ENCODE measurements around the gene NOL6.

The NOL6 gene

DNA sequence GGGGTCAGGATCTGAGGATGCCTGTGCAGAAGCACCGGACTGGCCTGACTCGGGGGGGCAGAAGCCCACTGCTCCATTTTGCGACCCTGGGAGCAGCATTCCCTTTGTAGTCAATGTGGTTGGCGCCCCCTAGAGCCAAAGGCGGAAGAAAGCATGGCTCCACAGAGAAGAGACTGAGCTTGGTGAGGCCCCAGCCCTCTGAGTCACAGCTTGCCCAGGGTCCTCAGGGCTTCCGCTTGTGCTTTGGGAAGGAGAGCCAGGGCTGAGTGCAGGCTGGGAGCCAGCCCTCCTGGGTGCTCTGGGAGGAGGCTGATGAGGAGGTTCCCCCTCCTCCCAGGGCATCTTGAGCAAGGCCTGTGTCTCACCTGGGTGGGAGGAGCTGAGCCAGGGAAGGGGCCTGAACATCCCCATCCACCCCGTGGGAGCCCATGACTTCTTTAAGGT, 20.9 kb downstream of the NOL6 start:
- peak; percentile 58 for DNase-seq

- no peak for DNase-seq
Observed at GRCh38 chr9:33450621-33451146, 23.0 kb downstream of the NOL6 start.

GRCh38 chr9:33449715-33450114, 24.0 kb downstream of the NOL6 start:
- DNase-seq = no peak

DNA sequence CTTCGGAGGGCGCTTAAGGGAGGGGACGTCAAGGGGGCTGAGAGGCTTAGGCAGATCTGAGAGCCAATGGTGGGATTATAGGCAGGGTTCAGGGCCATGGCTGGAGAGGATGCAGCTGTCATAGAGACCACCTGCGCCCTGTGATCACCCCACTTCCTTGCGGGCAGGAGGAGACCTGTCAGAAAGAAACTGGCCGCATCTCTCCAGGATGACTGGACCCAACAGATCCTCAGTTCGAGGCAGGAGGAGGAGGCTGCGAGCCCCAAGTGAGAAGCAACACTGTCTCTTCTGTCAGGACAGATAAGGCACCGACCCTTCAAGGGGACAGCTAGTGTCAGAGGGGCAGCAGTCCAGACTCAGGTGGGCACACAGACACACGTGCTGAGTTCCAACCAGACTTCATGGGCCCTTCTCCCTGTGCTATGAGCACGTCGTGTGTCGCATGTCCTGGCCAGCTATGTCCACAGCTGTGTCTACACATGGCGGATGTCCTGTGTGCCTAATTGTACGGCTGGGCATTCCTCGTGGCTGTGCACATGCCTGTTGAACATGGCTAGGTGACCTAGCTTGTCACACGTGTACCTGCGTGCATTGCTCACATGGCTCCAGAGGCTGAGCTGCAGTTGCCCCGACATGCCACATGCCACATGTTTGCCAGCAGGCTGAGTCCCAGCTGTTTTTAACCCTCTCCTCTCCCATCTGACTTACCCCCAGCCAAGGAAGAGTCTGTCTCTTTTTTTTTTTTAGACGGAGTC, 25.7 kb downstream of the NOL6 start:
- no peak for DNase-seq

GRCh38 chr9:33446946-33447798, 26.6 kb downstream of the NOL6 start, which contains the start of gene AQP3:
TSS of gene AQP3 (minus strand) at chr9:33447593. CDS start at chr9:33447530, 63 bp downstream.
- peak; percentile 67 for DNase-seq

DNA sequence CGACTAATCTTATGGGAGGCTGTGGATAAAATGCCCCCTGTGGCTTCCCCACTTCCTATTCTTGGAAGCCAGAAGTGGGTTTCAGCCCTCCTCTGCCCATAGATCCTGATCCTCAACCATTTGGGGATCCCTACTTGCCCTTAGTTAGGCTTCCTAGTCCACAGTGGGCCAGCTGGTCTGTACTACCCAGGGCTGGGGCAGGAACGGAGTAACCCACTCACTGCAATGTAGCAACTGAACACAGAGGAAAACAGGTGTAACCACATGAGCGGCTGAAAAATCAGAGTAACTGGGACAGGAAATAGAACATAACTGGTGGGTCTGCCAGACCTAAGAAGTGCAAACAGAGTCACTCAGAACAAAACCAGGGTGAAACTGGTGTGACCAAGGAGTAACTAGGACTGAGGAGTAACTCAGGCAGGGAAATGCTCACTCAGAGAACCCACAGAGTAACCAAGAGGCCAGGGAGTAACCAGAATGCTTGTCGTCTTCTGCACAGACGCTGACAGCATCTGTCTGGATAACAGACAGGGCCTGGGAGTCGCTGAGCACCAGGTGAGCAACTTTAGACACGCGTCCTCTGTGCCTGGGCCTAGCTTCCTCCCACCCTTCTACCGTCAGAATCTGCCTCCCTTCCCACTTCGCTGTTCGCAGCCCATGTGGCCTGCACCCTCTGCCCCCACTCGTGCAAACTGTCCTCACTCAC, 27.3 kb downstream of the NOL6 start:
- peak; percentile 37 for DNase-seq

GRCh38 chr9:33445389-33446239, 28.1 kb downstream of the NOL6 start:
- DNase-seq = no peak

DNA sequence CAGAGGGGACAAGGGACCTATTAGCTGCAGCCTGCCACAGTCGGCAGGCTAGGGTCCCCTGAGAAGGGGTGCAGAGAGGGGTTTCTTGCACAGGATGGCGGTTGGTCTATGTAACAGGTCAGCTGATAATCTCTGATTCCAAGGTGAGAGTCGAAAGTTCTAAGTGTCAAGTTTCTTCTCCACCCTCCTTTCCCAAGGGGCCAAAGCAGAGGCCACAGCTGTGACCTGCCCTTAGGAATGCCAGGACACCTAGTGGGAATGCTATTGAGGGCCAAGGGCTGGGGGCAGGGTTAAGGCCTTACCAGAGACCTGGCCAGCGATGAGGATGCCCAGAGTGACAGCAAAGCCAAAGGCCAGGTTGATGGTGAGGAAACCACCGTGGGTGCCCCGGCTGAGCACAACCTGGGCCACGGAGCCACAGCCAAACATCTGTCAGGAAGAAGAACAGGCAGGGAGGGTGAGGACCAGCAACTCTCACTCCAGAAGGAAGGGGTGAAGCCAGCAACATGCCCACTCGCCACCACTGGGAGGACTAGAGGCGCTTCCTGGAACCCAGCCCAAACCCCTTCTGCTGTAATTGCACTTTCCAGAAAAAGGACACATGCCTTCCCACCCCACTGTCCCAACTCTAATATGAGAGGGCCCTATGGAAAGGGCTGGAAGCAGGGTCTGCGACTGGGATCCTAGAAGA, 30.1 kb downstream of the NOL6 start:
- no peak for DNase-seq

DNA sequence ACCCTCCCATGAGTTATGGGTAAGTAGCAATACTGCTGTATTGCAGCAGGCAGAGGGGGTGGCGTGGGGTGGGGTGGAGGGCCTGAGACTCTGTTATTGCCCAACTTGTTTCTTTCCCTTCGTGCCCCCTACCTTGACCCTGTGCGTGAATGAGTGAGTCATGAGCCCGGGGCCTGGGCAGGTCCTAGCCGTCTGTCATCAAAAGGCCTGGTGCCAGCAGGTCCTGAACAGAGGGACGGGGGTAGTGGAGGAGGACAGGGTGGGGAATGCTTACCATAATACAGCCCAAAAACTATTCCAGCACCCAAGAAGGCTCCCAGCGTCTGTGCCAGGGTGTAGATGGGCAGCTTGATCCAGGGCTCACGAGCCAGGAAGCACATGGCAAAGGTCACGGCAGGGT, 30.7 kb downstream of the NOL6 start:
- DNase-seq = no peak

- no peak for DNase-seq
Observed at GRCh38 chr9:33442125-33442524, 31.6 kb downstream of the NOL6 start.

DNA sequence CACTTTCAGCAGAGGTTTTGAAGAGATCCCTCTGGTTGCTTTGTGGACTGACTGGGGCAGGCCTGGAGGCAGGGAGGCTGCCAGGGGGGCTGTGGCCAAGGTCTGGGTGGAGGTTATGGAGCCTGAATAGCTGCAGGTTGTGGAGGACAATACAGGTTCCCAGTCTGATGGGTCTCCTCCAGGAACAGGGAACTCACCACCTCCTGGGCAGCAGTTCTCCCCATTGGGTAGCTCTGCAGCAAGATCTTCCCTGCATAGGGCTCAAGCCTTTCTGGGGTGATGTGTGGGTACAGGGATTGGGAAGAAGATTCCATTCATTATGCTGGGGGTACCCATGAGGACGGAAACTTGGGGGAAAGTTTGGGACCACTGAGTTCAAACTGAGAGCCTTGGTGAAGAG, 33.1 kb downstream of the NOL6 start:
- DNase-seq = no peak

- DNase-seq = no peak
Observed at GRCh38 chr9:33440204-33440603, 33.5 kb downstream of the NOL6 start.

- DNase-seq = no peak
Observed at GRCh38 chr9:33439731-33440130, 34.0 kb downstream of the NOL6 start.

GRCh38 chr9:33438926-33439680, 34.6 kb downstream of the NOL6 start:
- no peak for DNase-seq

GRCh38 chr9:33437898-33438297, 35.8 kb downstream of the NOL6 start:
- DNase-seq = no peak

- DNase-seq = no peak
Observed at GRCh38 chr9:33437205-33437604, 36.5 kb downstream of the NOL6 start.

- no peak for DNase-seq
Observed at GRCh38 chr9:33436445-33436844, 37.3 kb downstream of the NOL6 start.

DNA sequence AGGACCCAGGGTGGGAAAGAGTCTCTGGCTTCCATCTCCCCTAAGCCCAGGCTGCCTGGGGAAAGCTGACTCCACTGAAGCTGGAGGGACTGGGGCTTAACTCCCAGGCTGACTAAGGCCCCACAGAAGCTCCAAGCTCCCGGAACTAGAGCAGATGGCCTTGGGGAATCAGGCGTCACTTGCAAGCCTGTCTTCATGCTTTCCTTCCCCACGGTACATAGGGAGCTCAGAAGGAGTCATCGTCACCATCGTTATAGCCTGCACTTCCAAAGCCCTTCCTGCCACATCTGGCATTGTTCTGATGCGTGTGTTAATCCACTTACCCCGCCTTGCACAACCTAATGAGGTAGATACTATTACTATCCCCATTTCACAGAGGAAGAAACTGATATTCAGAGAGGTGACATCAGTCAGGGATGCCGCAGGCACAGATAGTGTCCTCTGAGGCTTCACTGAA, 37.9 kb downstream of the NOL6 start:
- DNase-seq = no peak

DNA sequence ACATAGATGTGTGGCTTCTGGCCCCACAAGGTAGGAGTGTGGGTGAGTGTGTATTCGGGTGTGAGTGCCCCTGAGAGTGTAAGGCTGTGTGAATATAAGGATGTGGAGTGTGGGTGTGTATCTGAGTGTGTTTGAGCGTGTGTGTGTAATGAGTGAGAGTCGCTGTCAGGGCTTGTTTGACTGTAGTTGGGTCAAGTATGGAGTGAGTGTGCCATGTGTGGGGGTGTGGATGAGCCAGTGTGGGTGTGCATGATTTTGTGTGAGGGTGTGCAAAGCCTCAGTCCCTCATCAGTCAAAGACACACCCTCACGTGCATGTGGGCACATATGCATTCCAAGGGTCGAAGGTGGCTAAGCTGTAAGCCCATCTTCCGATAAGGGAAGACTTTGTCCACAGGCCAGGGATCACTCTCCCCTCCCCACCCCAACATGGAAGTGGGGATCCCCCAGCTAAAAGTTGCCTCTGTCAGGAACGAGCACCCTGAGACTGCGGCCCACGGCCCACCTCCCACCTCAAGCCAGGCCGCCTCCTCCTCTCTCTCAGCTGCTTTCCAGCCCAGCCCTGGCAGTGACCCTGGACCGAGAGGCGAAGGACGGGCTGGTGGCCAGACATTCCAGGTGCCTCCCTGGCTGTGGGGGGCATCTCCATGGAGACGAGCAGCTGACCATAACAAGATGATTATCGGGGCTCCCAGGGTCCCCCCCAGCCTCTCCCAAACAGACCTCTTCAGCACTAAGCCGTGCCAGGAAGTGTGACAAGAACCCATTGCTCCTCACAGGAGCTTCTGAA, 39.2 kb downstream of the NOL6 start:
- DNase-seq = no peak

- no peak for DNase-seq
Observed at GRCh38 chr9:33433871-33434270, 39.9 kb downstream of the NOL6 start.

Data from activated CD8-positive, alpha-beta memory T cell treated with anti-CD3 and anti-CD28 coated beads, Interleukin-2, amount 50 U/mL, for 4 hours (primary cell).